ENCODE data around the gene TGFBR3. TPM values are rescaled to one million over a fixed set of nuclear protein-coding genes. Genes with fewer than 3 reads are reported as not detected.

Gene TGFBR3
- total RNA-seq, 1 experiment from 2014 or later: 12.2 TPM

- intact Hi-C loops (cut with micrococcal nuclease; ENCODE audit: unreplicated experiment): loop anchor here (10.0 kb wide), 1 partner anchor 206 kb away; no protein-coding TSS in a partner anchor
- Mint-ChIP-seq H3K9me3 (ENCODE audit: unreplicated experiment) (no peaks in the 10 kb centered on the region), H3K36me3 (ENCODE audit: insufficient read depth, unreplicated experiment) (no peaks in the 10 kb centered on the region), H3K4me3 (ENCODE audit: unreplicated experiment) (no peak overlapping the region), H3K27ac (ENCODE audit: unreplicated experiment) (no peak overlapping the region), H3K4me1 (ENCODE audit: low read depth, unreplicated experiment) (no peaks in the 10 kb centered on the region), H3K27me3 (ENCODE audit: insufficient read depth, unreplicated experiment) (no peaks in the 10 kb centered on the region)
- TF ChIP-seq CTCF (IDR thresholded peaks at IDR 0.05; ENCODE audit: insufficient read depth in 1 of 2, low read depth in 1 of 2, low read length in 1 of 2, severe bottlenecking in 1 of 2, unreplicated experiment in 1 of 2): no peak
- H3K27me3 ChIP-seq (replicated peaks; ENCODE audit: control insufficient read depth, insufficient read depth, low read length): no peaks in the 10 kb centered on the region
- H3K4me3 ChIP-seq (ENCODE audit: low read depth, low read length): no peak overlapping the region
- no TSS peak for BruUV-seq (replicated peaks)
- ChIA-PET CTCF (no interaction called here), POLR2A (no interaction called here)
- no peaks in the 10 kb centered on the region for H3K9me3 ChIP-seq
- no peaks in the 10 kb centered on the region for H3K4me1 ChIP-seq
- no peak for DNase-seq
- no peaks in the 10 kb centered on the region for H3K36me3 ChIP-seq (ENCODE audit: control insufficient read depth, insufficient read depth, low read length)
Observed at GRCh38 chr1:91821126-91821868, 64.7 kb downstream of the TGFBR3 start.

GRCh38 chr1:91819038-91819788 is 66.7 kb downstream of the TGFBR3 start:
- H3K27me3 Mint-ChIP-seq (ENCODE audit: insufficient read depth, unreplicated experiment): no peaks in the 10 kb centered on the region
- no peaks in the 10 kb centered on the region for H3K36me3 ChIP-seq (ENCODE audit: control insufficient read depth, insufficient read depth, low read length)
- H3K4me3 ChIP-seq (ENCODE audit: low read depth, low read length): no peak overlapping the region
- no peak for DNase-seq
- no peak for TF ChIP-seq CTCF (IDR thresholded peaks at IDR 0.05; ENCODE audit: insufficient read depth in 1 of 2, low read depth in 1 of 2, low read length in 1 of 2, severe bottlenecking in 1 of 2, unreplicated experiment in 1 of 2)
- no peak overlapping the region for H3K4me3 Mint-ChIP-seq (ENCODE audit: unreplicated experiment)
- POLR2A ChIA-PET: no interaction called here
- H3K9me3 Mint-ChIP-seq (ENCODE audit: unreplicated experiment): no peaks in the 10 kb centered on the region
- CTCF ChIA-PET: interaction anchor here (0.7 kb wide), 1 partner anchor 202 kb away, joined by 3 read pairs; no protein-coding TSS in a partner anchor
- no peaks in the 10 kb centered on the region for H3K4me1 ChIP-seq
- intact Hi-C loops (cut with micrococcal nuclease; ENCODE audit: unreplicated experiment): no loop called here
- peaks cover 7% of the 10 kb centered on the region for H3K4me1 Mint-ChIP-seq (ENCODE audit: low read depth, unreplicated experiment)
- BruUV-seq (replicated peaks): no TSS peak
- no peak overlapping the region for H3K27ac Mint-ChIP-seq (ENCODE audit: unreplicated experiment)
- no peaks in the 10 kb centered on the region for H3K9me3 ChIP-seq
- H3K36me3 Mint-ChIP-seq (ENCODE audit: insufficient read depth, unreplicated experiment): no peaks in the 10 kb centered on the region
- no peaks in the 10 kb centered on the region for H3K27me3 ChIP-seq (replicated peaks; ENCODE audit: control insufficient read depth, insufficient read depth, low read length)

GRCh38 chr1:91818713-91818975 is 67.3 kb downstream of the TGFBR3 start:
- DNase-seq: no peak
- no peaks in the 10 kb centered on the region for H3K27me3 ChIP-seq (replicated peaks; ENCODE audit: control insufficient read depth, insufficient read depth, low read length)
- CTCF ChIA-PET: interaction anchor here (0.7 kb wide), 1 partner anchor 473 kb away, joined by 4 read pairs; no protein-coding TSS in a partner anchor
- Mint-ChIP-seq H3K4me1 (ENCODE audit: low read depth, unreplicated experiment) (peaks cover 7% of the 10 kb centered on the region), H3K4me3 (ENCODE audit: unreplicated experiment) (no peak overlapping the region), H3K36me3 (ENCODE audit: insufficient read depth, unreplicated experiment) (no peaks in the 10 kb centered on the region), H3K27me3 (ENCODE audit: insufficient read depth, unreplicated experiment) (no peaks in the 10 kb centered on the region), H3K27ac (ENCODE audit: unreplicated experiment) (no peak overlapping the region), H3K9me3 (ENCODE audit: unreplicated experiment) (no peaks in the 10 kb centered on the region)
- no peaks in the 10 kb centered on the region for H3K4me1 ChIP-seq
- intact Hi-C loops (cut with micrococcal nuclease; ENCODE audit: unreplicated experiment): no loop called here
- no peak overlapping the region for H3K4me3 ChIP-seq (ENCODE audit: low read depth, low read length)
- no peaks in the 10 kb centered on the region for H3K36me3 ChIP-seq (ENCODE audit: control insufficient read depth, insufficient read depth, low read length)
- H3K9me3 ChIP-seq: no peaks in the 10 kb centered on the region
- POLR2A ChIA-PET: no interaction called here
- no TSS peak for BruUV-seq (replicated peaks)
- no peak for TF ChIP-seq CTCF (IDR thresholded peaks at IDR 0.05; ENCODE audit: insufficient read depth in 1 of 2, low read depth in 1 of 2, low read length in 1 of 2, severe bottlenecking in 1 of 2, unreplicated experiment in 1 of 2)
